ENCODE data around the gene OR8B2. TPM values are rescaled to one million over a fixed set of nuclear protein-coding genes. Genes with fewer than 3 reads are reported as not detected.
"Not testable (repeated sequence)": the region's sequence is repeated elsewhere in the genome, so short reads cannot be mapped to it uniquely, and the experiment has no call there.

OR8B2 gene
- total and polyA plus RNA-seq, 8 donors, result not detected

- no peaks in the 10 kb centered on the region for H3K9me3 ChIP-seq
- no peaks in the 10 kb centered on the region for H3K27me3 ChIP-seq
- no peak for TF ChIP-seq POLR2A (IDR thresholded peaks at IDR 0.05)
- no peak for TF ChIP-seq POLR2AphosphoS5 (IDR thresholded peaks at IDR 0.05)
- TF ChIP-seq, protein P1, sequence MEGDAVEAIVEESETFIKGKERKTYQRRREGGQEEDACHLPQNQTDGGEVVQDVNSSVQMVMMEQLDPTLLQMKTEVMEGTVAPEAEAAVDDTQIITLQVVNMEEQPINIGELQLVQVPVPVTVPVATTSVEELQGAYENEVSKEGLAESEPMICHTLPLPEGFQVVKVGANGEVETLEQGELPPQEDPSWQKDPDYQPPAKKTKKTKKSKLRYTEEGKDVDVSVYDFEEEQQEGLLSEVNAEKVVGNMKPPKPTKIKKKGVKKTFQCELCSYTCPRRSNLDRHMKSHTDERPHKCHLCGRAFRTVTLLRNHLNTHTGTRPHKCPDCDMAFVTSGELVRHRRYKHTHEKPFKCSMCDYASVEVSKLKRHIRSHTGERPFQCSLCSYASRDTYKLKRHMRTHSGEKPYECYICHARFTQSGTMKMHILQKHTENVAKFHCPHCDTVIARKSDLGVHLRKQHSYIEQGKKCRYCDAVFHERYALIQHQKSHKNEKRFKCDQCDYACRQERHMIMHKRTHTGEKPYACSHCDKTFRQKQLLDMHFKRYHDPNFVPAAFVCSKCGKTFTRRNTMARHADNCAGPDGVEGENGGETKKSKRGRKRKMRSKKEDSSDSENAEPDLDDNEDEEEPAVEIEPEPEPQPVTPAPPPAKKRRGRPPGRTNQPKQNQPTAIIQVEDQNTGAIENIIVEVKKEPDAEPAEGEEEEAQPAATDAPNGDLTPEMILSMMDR (IDR thresholded peaks at IDR 0.05), result no peak
- no peak for TF ChIP-seq EP300 (IDR thresholded peaks at IDR 0.05)
- H3K27ac ChIP-seq, result no peak within 1 kb of the TSS
- H3K4me3 ChIP-seq, result no peak within 1 kb of the TSS
- intact Hi-C loops (cut with DNase I; ENCODE audit: low total_unique reads), result no loop called here
- no peaks in the 10 kb centered on the region for H3K36me3 ChIP-seq
- no peaks in the 10 kb centered on the region for H3K4me1 ChIP-seq
- DNase-seq, result no peak
These were observed 14.6 kb upstream of the OR8B2 start, which contains the start of gene OR8B3 for GRCh38 chr11:124398924-124399323. OR8B3 (minus strand) TSS chr11:124399024; CDS start chr11:124397351, 1,673 bp downstream.

GRCh38 chr11:124396847-124397246 lies 12.5 kb upstream of the OR8B2 start:
- H3K9me3 ChIP-seq; H3K4me1 ChIP-seq; H3K27ac ChIP-seq; H3K27me3 ChIP-seq; H3K4me3 ChIP-seq; H3K36me3 ChIP-seq; DNase-seq; intact Hi-C loops (cut with DNase I; ENCODE audit: low total_unique reads): not testable (repeated sequence)
- WGBS, 5 donors, result 69 to 87% (median 76%) methylated on average over 2 to 3 of the region's 4 CpGs

DNA sequence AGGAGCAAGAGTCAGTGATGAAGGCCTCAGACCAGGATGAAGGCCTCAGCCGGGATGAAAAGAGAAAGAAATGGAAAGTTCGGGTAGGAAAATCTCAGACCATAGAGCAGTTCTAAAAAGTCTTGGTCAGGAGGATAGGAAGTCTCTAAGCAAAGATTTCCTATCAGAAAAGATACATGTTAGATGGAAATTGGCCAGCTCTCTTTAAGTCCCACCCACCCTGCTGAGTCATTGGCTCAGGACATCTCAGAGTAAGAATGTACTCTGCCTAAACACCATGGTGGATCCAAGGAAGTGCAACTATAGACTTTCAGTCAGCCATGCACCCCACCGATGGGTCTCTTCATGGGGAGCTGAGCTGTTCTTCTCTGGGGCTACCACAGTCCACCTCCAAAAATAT lies 10.1 kb upstream of the OR8B2 start:
- no peak for DNase-seq
- Histone ChIP-seq H3K4me1 (no peaks in the 10 kb centered on the region), H3K27ac (no peak overlapping the region), H3K9me3 (no peaks in the 10 kb centered on the region), H3K36me3 (no peaks in the 10 kb centered on the region), H3K27me3 (no peaks in the 10 kb centered on the region), H3K4me3 (no peak overlapping the region)
- WGBS, 5 donors, result 61 to 87% (median 78%) methylated on average over 3 of the region's 3 CpGs
- TF ChIP-seq POLR2A (IDR thresholded peaks at IDR 0.05) (no peak), EP300 (IDR thresholded peaks at IDR 0.05) (no peak), POLR2AphosphoS5 (IDR thresholded peaks at IDR 0.05) (no peak)
- TF ChIP-seq, protein P1 (IDR thresholded peaks at IDR 0.05), result no peak
- intact Hi-C loops (cut with DNase I; ENCODE audit: low total_unique reads), result no loop called here

DNA sequence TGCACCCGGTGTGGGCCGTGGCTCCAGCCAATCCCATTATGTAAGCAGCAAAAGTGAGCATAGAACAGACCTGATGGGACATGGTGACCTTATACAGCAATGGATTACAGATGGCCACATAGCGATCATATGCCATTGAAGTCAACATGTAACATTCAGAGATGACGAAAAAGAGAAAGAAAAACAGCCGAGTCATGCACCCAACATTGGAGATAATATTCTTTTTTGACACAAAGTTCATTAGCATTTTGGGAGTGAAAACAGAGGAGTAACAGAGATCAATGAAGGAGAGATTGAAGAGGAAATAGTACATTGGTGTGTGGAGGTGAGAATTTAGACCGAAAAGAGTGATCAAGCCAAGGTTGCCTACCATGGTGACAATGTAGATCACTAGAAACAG lies 1.4 kb downstream of the OR8B2 start:
- 80 to 89% (median 87%) methylated on average over 4 to 6 of the region's 6 CpGs for WGBS, 5 donors

GRCh38 chr11:124380585-124380984 lies 3.7 kb downstream of the OR8B2 start:
- H3K27me3 ChIP-seq, result no peaks in the 10 kb centered on the region
- no peaks in the 10 kb centered on the region for H3K36me3 ChIP-seq
- no peaks in the 10 kb centered on the region for H3K4me1 ChIP-seq
- TF ChIP-seq EP300 (IDR thresholded peaks at IDR 0.05) (no peak), POLR2AphosphoS5 (IDR thresholded peaks at IDR 0.05) (no peak), POLR2A (IDR thresholded peaks at IDR 0.05) (no peak)
- TF ChIP-seq, protein P1 (IDR thresholded peaks at IDR 0.05), result no peak
- H3K27ac ChIP-seq, result no peak overlapping the region
- no peaks in the 10 kb centered on the region for H3K9me3 ChIP-seq
- no peak overlapping the region for H3K4me3 ChIP-seq
- no peak for DNase-seq
- intact Hi-C loops (cut with DNase I; ENCODE audit: low total_unique reads), result no loop called here
- WGBS, 5 donors, result 89 to 99% (median 92%) methylated on average over 2 of the region's 2 CpGs

More for the DNA sequence above, 1.4 kb downstream of the OR8B2 start:
- intact Hi-C loops (cut with DNase I; ENCODE audit: low total_unique reads); H3K27ac ChIP-seq; H3K9me3 ChIP-seq; H3K4me1 ChIP-seq; H3K36me3 ChIP-seq; H3K4me3 ChIP-seq; H3K27me3 ChIP-seq; DNase-seq: not testable (repeated sequence)
